Right forelimb (tissue), 1 donor: ENCODE data around the gene CDH4.
"Not testable (repeated sequence)": the region's sequence is repeated elsewhere in the genome, so short reads cannot be mapped to it uniquely, and the experiment has no call there.

ENCODE experiments used
- DNase-seq: peaks from one replicate; pipeline ENCODE4 v3.0.0-alpha.2; 2018

CDH4 gene

DNA sequence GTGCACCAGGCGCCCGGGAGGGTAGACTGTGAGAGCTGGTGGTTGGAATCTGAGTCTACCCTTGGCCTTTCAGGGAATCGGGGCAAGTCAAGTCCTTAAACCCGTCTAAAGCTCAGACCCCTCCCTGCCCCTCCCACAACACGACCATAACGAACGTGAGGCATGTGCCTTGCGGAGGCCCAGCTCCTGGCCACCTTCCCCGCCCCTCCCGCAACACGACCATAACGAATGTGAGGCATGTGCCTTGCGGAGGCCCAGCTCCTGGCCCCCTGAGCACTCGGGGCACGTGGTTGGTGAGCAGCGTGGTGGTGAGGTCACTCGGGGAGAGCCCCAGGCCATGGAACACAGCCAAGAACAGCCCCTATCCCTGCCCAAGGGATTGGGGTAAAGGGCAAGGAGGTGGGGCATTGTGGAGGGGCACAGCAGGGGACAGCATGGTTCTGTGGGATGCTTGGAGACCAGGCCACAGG lies 681.5 kb downstream of the CDH4 start:
- DNase-seq = peak; percentile 25

DNA sequence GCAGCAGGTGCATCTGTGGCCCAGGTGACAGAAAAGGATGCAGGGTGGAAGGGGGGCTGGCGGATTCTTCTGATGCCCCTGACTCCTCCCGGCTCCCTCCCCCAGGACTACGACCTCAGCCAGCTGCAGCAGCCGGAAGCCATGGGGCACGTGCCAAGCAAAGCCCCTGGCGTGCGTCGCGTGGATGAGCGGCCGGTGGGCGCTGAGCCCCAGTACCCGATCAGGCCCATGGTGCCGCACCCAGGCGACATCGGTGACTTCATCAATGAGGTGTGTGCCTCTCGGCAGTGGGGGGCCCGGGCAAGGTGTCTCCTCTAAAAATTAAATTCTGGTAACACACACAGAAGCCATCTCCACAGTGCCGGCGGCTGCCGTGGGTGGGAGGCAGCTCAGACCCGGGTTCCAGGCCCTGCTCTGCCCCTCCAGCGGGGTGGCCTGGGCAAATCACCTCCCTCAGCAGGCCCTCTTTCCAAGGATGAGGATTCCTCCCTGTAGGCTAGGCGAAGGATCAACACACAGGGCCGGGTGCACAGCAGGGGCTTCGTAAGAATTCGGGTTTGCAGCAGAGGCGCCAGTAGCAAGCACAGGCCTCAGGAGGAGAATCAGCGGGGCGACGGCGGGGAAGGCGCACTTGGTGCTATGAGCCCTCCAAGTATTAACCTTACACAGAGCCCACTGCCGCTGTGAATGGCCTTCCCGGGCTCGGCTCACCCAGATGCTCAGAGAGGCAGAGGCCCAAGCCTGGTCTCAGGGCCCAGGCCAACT lies 682.1 kb downstream of the CDH4 start:
- DNase-seq = peak; percentile 42

DNA sequence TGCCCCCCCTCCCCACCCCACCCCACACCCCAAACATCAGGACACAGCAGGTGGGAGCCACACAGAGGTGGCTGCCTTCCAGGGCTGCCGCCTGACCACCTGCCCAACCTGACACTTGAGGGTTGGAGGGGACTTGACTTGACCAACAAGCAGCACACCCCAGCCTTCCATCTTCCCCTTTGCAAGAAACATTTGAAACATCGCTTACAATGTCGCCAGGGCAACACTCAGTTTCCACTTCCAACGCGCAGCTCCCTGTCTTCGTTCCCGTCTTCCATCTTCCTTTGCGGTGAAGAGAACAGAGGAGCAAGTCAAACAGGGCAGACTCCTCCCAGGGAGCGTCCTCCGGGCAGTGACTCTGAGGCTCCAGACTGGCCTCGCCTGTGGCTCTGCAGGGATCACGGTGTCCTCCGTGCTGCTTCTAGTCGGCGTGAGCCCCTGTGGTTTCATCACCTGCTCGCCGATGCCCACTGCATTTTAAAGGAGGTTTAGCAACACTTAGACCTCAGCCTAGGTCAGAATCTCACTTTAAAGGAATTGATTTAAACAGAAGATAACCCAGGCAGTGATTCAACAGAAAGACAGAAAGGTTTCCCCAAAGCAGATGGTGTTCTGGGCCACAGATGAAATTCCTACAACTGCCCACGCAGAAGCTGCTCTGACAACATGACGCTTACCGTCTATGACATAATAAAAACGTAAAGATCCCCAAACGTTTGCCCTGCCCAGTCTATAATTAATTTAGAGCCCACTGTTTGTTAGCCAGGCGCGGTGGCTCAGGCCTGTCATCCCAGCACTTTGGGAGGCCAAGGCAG lies 682.9 kb downstream of the CDH4 start:
- no peak for DNase-seq

DNA sequence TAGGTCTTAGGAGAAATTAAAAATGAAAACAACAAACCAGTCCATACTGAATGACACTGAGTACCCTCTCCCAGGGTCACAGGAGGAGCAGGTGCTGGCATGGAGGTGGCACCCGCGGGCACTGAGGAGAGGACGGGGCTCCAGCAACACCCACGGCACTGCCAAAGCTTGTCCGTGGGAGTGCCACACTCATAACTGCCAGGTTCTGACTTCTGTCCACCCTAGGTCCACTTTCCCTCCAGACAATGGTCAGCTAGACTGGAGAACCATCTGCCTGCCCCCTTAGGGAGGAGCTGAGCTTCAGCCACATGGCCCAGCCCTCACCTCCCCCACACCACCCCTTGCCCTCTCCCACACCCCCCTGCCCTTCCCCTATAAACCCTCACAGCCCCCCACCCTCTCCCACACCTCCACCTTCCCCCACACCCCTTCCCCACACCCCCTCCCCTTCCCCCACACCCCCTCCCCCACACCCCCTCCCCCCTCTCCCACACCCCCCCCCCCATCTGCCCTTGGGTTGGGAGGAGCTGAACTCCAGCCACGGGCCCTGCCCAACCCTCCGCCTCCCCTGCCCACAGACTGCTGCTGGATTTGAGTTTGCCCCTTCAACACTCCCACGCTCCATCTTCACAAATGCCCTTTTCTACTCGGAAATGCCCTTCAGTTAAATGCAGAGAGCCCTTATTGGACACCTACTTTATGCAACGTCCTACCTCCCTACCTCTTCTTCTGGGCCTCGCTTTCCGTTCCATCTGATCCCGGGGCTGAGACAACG lies 684.1 kb downstream of the CDH4 start:
- peak; percentile 22 for DNase-seq

DNA sequence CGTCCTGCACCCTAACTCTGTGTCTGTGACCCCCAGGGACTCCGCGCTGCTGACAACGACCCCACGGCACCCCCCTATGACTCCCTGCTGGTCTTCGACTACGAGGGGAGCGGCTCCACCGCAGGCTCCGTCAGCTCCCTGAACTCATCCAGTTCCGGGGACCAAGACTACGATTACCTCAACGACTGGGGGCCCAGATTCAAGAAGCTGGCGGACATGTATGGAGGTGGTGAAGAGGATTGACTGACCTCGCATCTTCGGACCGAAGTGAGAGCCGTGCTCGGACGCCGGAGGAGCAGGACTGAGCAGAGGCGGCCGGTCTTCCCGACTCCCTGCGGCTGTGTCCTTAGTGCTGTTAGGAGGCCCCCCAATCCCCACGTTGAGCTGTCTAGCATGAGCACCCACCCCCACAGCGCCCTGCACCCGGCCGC lies 684.7 kb downstream of the CDH4 start:
- no peak for DNase-seq

DNA sequence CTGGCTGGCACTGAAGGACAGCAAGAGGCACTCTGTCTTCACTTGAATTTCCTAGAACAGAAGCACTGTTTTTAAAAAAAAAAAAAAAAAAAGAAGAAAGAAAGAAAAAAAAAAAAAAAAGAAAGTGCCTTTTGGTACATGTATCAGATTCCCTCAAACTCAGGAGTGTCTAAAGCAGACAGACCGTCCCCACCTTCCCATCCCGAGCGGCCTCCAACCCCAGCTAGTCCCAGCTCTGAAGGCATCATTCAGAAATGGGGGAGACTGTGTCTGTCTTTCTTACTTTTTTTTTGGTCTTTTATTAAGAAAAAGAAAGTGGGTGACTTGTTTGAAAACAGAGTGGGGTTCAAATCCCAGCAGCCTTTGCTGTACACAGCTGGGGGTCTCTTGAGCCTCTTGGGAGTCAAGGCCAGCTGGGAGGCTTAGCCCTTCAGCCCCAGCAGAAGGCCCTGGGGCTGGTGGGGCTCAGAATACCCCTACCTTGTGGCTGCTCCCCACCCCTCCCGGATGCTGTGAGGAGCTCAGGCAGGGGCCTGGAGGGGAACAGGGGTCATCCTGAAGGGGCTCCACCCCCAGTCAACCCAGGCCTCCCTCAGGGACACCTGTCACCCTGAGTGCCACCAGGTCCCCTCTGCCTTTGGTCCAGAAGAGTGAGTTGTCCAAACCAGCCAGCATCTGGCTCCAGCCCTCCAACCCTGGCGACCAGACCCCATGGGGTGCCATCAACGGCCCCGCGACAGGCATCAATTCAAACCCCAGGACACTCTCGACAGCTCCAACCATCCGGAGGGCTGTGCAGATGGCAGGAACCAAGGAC lies 685.3 kb downstream of the CDH4 start:
- peak; percentile 22 for DNase-seq

DNA sequence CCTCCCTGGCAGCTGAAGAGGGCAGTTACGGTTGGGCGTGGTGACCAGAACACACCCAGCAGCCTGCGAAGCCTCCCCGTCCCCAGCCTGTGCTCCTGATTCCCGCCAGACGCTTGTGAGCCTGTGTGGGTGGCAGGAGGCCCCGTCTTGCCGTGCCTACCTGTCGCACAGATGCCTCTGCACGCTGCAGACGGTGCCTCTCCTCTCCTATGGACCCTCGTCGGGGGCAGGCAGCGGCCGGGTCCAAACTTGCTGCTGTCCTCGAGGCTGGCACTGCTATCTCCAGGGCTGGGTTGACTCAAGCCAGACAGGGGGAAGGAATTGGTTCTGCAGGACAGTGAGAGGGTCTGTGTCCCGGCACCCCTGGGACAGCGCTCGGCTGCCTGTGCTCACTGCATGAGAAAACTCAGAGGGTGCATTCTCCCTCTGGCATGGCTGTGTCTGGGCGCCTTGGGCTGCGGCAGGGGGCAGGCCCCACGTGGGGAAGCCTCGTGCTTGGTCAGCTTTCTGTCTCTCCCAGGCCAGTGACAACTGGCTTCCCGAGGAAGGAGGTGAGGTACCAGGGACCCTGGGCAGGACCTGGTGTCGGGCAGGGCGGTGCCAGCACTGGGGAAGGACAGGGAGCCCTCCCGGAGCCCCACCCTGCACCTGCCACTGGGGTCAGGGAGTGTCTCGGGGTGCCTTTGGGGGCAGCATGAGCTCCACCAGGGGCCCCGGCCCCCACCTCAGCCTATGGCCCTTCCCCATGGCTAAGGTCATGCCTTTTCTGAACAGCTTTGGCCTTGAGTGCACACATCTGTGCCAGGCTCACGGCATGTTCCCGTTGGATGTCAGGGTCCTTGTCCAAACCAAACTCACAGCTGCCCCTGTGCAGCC lies 686.1 kb downstream of the CDH4 start:
- DNase-seq = peak; percentile 18

DNA sequence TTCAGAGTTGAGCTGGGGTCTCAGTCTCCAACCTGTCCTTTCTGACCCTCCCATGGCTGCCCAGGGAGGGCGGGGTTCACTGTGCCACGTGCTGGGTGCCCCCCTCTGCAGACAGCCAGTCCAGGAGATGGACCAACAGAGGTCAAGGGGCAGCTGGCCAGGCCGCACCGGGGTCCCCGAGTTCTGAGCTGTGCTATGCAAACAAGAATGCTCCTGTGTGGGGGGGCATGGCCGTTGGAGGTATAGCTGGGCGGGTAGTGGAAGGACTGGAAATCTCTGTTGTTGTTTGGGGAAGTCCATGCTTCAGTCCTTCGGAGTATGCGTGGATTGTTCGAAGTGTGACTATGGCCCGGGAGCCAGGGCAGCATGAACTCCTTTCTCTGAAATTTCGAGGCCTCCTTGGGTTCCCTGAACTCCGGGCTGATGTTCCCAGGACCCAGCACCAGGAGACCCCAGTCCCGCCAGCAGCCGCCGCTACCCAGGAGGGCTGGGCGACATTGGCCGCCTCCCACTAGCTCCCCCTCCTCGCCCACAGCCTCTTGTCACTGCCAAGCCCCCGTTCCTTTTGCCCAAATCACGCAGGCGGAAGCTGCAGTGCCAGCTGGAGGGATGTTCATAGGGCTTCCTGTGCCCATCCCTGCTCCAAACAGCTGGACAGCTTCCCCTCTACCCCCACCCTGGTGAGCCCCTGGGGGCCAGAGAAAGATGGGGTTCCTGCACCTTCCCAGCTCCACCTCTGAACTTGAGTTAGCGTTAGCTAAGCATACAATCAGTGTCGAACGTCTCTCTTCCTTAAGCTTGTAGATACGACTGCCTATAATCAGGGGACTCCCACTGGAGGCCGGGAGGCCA lies 687.0 kb downstream of the CDH4 start:
- DNase-seq = peak; percentile 22

DNA sequence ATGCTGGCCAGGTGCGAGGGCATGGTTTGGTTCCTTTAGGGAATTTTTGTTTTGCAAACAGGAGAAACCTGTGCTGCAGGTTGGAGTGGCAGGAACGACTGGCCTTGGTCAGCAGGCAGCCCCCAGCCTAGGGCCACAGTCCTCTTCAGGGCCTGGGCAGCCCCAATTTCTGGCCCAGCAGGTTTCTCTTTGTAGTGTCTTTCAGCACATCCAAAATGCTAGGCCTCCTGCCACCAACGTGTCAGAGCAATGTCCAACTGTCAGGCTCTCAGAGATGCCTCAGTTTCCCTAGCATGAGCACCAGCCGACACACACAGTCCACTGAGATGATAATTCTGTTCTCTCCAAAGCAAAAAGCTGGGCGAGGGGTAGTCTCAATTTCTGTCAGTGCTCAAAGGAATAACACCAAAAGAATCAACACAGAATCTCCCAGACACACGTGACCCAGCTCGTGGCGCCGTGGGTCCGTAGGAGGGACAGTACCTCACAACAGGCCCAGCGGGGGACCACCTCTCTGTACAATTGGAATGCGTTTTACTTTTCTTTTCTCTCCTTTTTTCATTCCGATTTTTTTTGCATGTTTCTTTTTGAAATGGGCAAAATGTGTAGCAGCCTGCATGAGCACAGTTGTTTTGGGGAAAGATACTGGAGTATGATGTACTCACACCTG lies 687.8 kb downstream of the CDH4 start:
- DNase-seq = no peak

DNA sequence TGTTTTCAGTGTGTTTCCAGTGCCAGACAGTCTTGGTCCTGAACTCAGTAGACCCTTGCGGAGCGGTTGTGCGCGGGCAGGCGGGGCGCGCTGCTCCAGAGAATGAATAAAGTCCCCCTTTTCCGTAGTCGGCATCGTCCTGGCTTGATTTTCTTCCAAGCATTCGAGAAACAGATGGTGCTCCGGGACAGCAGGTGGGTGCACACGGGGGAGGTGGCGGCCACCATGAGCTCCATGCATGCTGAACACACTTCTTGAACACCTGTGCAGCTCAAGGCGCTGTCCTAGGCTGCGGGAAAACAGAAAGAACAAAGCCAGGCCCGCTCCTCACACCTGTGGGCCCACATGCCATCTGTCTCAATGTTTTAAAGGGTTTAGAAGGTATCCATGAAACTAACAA lies 688.4 kb downstream of the CDH4 start:
- DNase-seq = no peak

DNA sequence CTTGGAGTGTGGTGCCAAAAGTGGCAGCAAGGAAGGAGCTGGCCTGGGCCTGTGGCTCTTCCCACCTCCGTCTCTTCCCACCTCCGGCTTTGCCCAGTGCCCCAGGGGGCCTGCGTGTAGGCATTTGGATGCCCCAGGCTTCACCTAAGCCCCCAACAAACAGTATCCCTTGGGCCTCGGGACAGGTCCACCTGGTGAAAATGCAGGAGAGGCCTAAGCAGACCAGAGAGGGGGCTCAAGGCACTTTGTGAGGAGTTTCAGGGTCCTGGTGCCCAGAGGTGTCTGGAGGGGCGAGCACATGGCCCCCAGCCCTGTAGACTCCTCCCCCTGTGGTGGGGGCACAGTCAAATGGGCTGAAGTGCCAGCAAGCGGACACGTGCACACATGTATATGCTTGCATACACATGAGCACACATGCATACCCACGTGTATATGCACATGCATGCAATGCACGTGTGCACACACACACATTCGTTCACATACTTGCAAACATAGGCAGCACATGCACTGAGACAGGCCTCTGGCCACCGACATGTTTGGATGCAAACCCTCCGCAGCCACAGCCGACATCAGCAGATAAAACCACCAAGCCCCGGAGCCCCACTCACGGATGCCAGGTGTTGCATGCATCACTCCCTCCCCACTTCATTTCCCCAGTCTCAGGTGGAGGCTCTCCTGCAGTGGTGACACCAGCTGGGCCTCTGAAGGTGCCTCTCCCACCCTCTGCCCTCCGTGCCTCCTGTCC lies 689.1 kb downstream of the CDH4 start:
- DNase-seq = peak; percentile 38

DNA sequence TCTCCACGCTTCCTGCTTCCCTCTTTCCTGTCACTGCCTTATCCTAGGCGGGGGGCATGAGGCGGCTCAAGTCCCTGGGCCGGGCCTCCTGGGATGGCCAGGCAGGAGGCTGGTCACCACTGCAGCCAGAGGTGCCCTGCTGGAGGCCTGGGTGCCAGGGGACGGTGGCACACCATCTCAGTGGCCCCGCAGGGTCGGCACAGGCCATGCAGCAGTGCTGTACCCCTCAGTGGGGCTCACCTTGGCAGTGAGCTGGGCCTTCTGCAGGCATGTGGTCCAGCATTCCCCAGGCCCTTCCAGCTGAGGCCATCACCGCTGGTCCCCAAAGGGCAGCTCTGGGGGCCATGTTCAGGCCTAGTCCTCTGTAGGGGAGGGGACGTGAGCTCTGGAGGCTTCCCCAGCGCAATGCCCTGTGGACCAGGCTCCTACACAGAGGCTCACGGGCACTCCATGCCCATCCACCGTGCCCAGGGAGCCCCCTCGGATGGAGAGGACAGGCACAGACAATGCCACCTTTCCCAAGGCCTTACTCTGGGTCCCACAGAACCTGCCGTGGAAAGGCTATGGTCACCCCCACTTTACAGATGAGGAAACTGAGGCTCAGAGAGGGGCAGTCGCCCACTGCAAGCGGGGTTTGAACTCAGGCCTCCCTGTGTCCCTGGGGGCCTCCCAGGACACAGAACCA lies 689.8 kb downstream of the CDH4 start:
- DNase-seq = peak; percentile 24

DNA sequence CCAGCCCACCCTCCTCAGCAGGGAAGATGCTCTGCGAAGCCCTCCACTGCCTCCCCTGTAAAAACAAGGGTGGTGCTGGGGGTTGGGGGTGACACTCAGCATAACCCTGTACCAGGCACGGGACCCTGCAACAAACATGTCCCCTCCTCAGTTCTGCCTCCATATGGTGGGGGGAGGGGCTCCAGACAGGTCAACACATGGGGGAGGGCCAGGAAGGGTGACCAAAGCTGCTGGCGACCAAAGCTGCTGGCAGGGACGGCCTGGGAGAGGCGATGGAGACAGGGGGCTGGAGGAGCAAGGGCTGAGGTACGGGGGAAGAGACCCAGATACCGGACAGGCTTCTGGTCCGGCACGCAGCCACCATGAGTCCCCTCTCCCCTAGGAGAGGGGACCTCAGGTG lies 690.5 kb downstream of the CDH4 start:
- peak; percentile 25 for DNase-seq

DNA sequence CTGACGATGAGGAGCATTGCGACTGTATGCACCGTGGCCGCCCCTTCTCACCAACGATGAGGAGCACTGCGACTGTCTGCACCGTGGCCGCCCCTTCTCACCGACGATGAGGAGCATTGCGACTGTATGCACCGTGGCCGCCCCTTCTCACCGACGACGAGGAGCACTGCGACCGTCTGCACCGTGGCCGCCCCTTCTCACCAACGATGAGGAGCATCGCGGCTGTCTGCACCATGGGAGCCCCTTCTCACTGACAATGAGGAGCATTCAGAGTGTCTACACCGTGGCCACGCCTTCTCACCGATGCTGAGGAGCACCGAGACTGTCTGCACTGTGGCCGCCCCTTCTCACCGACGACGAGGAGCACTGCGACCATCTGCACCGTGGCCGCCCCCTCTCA lies 692.9 kb downstream of the CDH4 start:
- DNase-seq = not testable (repeated sequence)

DNA sequence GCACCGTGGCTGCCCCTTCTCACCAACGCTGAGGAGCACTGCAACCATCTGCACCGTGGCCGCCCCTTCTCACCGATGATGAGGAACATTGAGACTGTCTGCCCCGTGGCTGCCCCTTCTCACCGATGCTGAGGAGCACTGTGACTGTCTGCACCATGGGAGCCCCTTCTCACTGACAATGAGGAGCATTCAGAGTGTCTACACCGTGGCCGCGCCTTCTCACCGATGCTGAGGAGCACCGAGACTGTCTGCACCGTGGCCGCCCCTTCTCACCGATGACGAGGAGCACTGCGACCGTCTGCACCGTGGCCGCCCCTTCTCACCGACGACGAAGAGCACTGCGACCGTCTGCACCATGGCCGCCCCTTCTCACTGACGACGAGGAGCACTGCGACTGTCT lies 693.4 kb downstream of the CDH4 start:
- DNase-seq = not testable (repeated sequence)

DNA sequence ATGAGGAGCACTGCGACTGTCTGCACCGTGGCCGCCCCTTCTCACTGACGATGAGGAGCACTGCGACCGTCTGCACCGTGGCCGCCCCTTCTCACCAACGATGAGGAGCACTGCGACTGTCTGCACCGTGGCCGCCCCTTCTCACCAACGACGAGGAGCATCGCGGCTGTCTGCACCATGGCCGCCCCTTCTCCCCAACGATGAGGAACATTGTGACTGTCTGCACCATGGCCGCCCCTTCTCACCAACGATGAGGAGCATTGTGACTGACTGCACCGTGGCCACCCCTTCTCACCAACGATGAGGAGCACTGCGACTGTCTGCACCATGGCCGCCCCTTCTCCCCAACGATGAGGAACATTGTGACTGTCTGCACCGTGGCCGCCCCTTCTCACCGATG lies 696.0 kb downstream of the CDH4 start:
- not testable (repeated sequence) for DNase-seq

DNA sequence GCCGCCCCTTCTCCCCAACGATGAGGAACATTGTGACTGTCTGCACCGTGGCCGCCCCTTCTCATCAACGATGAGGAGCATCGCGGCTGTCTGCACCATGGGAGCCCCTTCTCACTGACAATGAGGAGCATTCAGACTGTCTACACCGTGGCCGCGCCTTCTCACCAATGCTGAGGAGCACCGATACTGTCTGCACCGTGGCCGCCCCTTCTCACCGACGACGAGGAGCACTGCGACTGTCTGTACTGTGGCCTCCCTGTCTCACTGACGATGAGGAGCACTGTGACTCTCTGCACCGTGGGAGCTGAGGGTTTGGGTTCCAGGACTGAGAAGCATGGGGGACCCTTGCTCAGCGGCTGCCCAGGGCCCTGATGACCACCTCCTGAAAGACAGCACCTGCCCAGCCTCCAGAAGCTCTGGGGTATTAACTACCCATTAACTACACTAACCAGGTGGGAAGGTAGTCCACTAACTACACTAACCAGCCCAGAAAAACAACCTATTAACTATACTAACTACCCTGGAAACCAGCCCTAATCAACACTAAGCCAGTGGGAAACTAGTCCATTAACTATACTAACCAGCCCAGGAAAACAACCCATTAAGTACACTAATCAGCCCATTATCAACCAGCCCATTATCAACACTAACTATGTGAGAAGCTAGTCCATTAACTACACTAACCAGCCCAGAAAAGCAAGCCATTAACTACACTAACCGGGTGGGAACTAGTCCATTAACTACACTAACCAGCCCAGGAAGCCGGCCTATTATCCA lies 696.7 kb downstream of the CDH4 start:
- DNase-seq = peak; percentile 11

DNA sequence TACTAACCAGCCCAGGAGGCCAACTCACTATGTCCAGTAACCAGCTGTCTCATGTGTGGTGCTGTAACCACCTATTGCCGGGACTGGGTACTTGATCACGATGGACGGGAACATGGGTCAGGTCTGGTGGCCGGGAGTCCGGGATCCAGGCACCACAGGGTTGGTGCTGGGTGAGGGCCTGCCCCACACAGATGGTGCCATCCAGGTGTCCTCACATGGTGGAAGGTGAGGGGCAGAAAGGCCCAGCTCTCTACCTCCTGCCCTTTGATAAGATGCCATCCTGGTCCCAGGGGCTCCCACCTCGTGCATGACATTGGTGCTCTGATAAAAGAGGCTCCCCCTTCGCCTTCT lies 697.3 kb downstream of the CDH4 start:
- DNase-seq = peak; percentile 15
